Measurements from ENCODE around the gene EML6.

EML6 gene

GRCh38 chr2:54791831-54792230, 68.4 kb downstream of the EML6 start:
- DNase-seq (ENCODE audit: low read depth in 1 of 2, low spot score in 1 of 2) = no peak

- DNase-seq (ENCODE audit: low read depth in 1 of 2, low spot score in 1 of 2) = no peak
Measured at GRCh38 chr2:54797307-54797706, 73.8 kb downstream of the EML6 start.

- DNase-seq (ENCODE audit: low read depth in 1 of 2, low spot score in 1 of 2) = no peak
Measured at GRCh38 chr2:54801352-54801751, 77.9 kb downstream of the EML6 start.

GRCh38 chr2:54803783-54804751, 80.6 kb downstream of the EML6 start:
- DNase-seq (ENCODE audit: low read depth in 1 of 2, low spot score in 1 of 2) = no peak

GRCh38 chr2:54805255-54805654, 81.8 kb downstream of the EML6 start:
- DNase-seq (ENCODE audit: low read depth in 1 of 2, low spot score in 1 of 2) = no peak

GRCh38 chr2:54806975-54807374, 83.5 kb downstream of the EML6 start:
- DNase-seq (ENCODE audit: low read depth in 1 of 2, low spot score in 1 of 2) = no peak

GRCh38 chr2:54808661-54809060, 85.2 kb downstream of the EML6 start:
- no peak for DNase-seq (ENCODE audit: low read depth in 1 of 2, low spot score in 1 of 2)

- DNase-seq (ENCODE audit: low read depth in 1 of 2, low spot score in 1 of 2) = no peak
Measured at GRCh38 chr2:54809819-54810218, 86.4 kb downstream of the EML6 start.

- no peak for DNase-seq (ENCODE audit: low read depth in 1 of 2, low spot score in 1 of 2)
Measured at GRCh38 chr2:54810246-54810645, 86.8 kb downstream of the EML6 start.

- no peak for DNase-seq (ENCODE audit: low read depth in 1 of 2, low spot score in 1 of 2)
Measured at GRCh38 chr2:54813584-54813983, 90.1 kb downstream of the EML6 start.

- no peak for DNase-seq (ENCODE audit: low read depth in 1 of 2, low spot score in 1 of 2)
Measured at GRCh38 chr2:54814389-54815147, 91.1 kb downstream of the EML6 start.

- no peak for DNase-seq (ENCODE audit: low read depth in 1 of 2, low spot score in 1 of 2)
Measured at GRCh38 chr2:54815148-54815539, 91.7 kb downstream of the EML6 start.

- DNase-seq (ENCODE audit: low read depth in 1 of 2, low spot score in 1 of 2) = no peak
Measured at GRCh38 chr2:54818226-54818625, 94.8 kb downstream of the EML6 start.

- DNase-seq (ENCODE audit: low read depth in 1 of 2, low spot score in 1 of 2) = no peak
Measured at GRCh38 chr2:54820558-54820957, 97.1 kb downstream of the EML6 start.

- DNase-seq (ENCODE audit: low read depth in 1 of 2, low spot score in 1 of 2) = no peak
Measured at GRCh38 chr2:54824567-54824966, 101.1 kb downstream of the EML6 start.

GRCh38 chr2:54830546-54830945, 107.1 kb downstream of the EML6 start:
- DNase-seq (ENCODE audit: low read depth in 1 of 2, low spot score in 1 of 2) = no peak

GRCh38 chr2:54831480-54831879, 108.0 kb downstream of the EML6 start:
- no peak for DNase-seq (ENCODE audit: low read depth in 1 of 2, low spot score in 1 of 2)

GRCh38 chr2:54834721-54835120, 111.3 kb downstream of the EML6 start:
- DNase-seq (ENCODE audit: low read depth in 1 of 2, low spot score in 1 of 2) = no peak

- no peak for DNase-seq (ENCODE audit: low read depth in 1 of 2, low spot score in 1 of 2)
Measured at GRCh38 chr2:54836477-54836876, 113.0 kb downstream of the EML6 start.

GRCh38 chr2:54838585-54839035, 115.1 kb downstream of the EML6 start:
- peak; percentile 15 to 35 for DNase-seq (ENCODE audit: low read depth in 1 of 2, low spot score in 1 of 2)

- no peak for DNase-seq (ENCODE audit: low read depth in 1 of 2, low spot score in 1 of 2)
Measured at GRCh38 chr2:54839461-54840255, 116.2 kb downstream of the EML6 start.
